Prostate gland (tissue), 2 donors: ENCODE data around the gene PRDM16. TPM values are rescaled to one million over a fixed set of nuclear protein-coding genes. Genes with fewer than 3 reads are reported as not detected.

Experiments used
- DNase-seq: peaks from one replicate; pipeline ENCODE4 v3.0.0-alpha.2; 2019; ENCODE audit warnings: low spot score
- H3K27ac ChIP-seq, 2 donors: fragments of 200-600 bp; sonication (generic); 2 replicates each; pipeline ENCODE4 v1.5.1; 2017 to 2019
- H3K27me3 ChIP-seq: fragments of 200-600 bp; sonication (generic); replicated peaks from 2 replicates; pipeline ENCODE4 v1.5.1; 2019; ENCODE audit not compliant: insufficient read depth
- H3K36me3 ChIP-seq, 2 donors: fragments of 200-600 bp; sonication (generic); 1 replicate in 1 of 2; 2 replicates in 1 of 2; pipeline versions ENCODE4 v1.5.1 to v1.8.1; 2017 to 2019
- H3K4me1 ChIP-seq: fragments of 200-600 bp; sonication (generic); replicated peaks from 2 replicates; pipeline ENCODE4 v1.5.1; 2019
- H3K4me3 ChIP-seq, 2 donors: fragments of 200-600 bp; sonication (generic); 2 replicates each; pipeline ENCODE4 v1.5.1; 2017 to 2019
- H3K9me3 ChIP-seq: fragments of 200-600 bp; sonication (generic); 2 replicates; pipeline ENCODE4 v1.5.1; 2017
- POLR2A ChIP-seq: fragments of 450-650 bp; IDR thresholded peaks from one replicate; pipeline ENCODE4 v1.6.1; 2016; ENCODE audit warnings: antibody characterized with exemption, mild to moderate bottlenecking
- POLR2AphosphoS5 ChIP-seq: sonication (generic); formaldehyde crosslinking; IDR thresholded peaks from one replicate; pipeline ENCODE4 v1.6.1; 2017; ENCODE audit warnings: antibody characterized with exemption
- WGBS: methylation state at CpG from one replicate; pipeline ENCODE4 v1.1.5; 2018; 5-methylcytosine and 5-hydroxymethylcytosine counted together
- intact Hi-C: fragments of 100-400 bp; cut with DNase I; formaldehyde crosslinking; loops from one replicate; pipeline ENCODE4 v1.14.2; 2022
- total RNA-seq, 2 donors: library from RNA; depleted of rRNA; stranded (reverse); fragments of >200 nt; gene quantifications; one replicate each; pipeline ENCODE4 v1.1.0, GENCODE V29; 2016
- TF ChIP-seq, protein P1 (sequence below), 4 experiments: fragments of 200-600 bp in 2 of 4; fragments of 450-650 bp in 2 of 4; sonication (generic) in 2 of 4; IDR thresholded peaks; 1 replicate in 3 of 4; 2 replicates in 1 of 4; pipeline ENCODE4 v1.5.1; 2016 to 2019; ENCODE audit warnings: antibody characterized with exemption in 4 of 4, mild to moderate bottlenecking in 2 of 4, moderate library complexity in 2 of 4

The PRDM16 gene
- total RNA-seq, 2 donors from 2014 or later: 0.23 to 6.5 TPM

GRCh38 chr1:3053366-3053980 lies 15.5 kb upstream of the PRDM16 start:
- intact Hi-C loops: no loop called here
- TF ChIP-seq, protein P1, sequence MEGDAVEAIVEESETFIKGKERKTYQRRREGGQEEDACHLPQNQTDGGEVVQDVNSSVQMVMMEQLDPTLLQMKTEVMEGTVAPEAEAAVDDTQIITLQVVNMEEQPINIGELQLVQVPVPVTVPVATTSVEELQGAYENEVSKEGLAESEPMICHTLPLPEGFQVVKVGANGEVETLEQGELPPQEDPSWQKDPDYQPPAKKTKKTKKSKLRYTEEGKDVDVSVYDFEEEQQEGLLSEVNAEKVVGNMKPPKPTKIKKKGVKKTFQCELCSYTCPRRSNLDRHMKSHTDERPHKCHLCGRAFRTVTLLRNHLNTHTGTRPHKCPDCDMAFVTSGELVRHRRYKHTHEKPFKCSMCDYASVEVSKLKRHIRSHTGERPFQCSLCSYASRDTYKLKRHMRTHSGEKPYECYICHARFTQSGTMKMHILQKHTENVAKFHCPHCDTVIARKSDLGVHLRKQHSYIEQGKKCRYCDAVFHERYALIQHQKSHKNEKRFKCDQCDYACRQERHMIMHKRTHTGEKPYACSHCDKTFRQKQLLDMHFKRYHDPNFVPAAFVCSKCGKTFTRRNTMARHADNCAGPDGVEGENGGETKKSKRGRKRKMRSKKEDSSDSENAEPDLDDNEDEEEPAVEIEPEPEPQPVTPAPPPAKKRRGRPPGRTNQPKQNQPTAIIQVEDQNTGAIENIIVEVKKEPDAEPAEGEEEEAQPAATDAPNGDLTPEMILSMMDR (IDR thresholded peaks at IDR 0.05): no peak
- TF ChIP-seq POLR2AphosphoS5 (no peak), POLR2A (no peak)
- no peak overlapping the region for H3K27ac ChIP-seq
- peaks cover 3% of the 10 kb centered on the region for H3K27me3 ChIP-seq
- no peak overlapping the region for H3K4me3 ChIP-seq
- no peaks in the 10 kb centered on the region for H3K36me3 ChIP-seq
- no peaks in the 10 kb centered on the region for H3K4me1 ChIP-seq
- DNase-seq: no peak
- no peaks in the 10 kb centered on the region for H3K9me3 ChIP-seq
- WGBS: 79% methylated on average over 9 of the region's 9 CpGs

DNA sequence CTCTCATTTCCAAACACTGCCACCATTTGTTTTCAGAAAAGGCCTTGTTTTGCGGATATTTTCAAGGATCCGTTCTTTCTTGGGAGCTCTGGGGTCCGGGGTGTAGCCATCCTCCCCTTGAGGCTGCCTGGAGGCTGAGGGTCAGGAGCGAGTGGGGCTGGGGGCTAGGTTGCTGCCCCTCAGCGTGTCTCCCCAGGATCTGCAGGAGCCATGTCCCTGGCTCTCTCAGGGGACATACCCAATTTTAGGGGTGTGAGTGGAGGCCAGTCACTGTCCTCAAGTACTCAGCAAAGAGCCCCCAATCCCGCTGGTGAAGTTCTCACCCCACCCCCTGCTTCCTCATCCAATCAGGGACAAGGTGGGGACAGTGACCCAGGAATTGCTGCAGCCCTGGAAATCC lies 15.0 kb upstream of the PRDM16 start:
- 85% methylated on average over 6 of the region's 6 CpGs for WGBS
- Histone ChIP-seq H3K4me3 (no peak overlapping the region), H3K27me3 (peaks cover 3% of the 10 kb centered on the region), H3K4me1 (no peaks in the 10 kb centered on the region), H3K27ac (no peak overlapping the region), H3K9me3 (no peaks in the 10 kb centered on the region), H3K36me3 (no peaks in the 10 kb centered on the region)
- TF ChIP-seq POLR2AphosphoS5: no peak
- TF ChIP-seq, protein P1 (IDR thresholded peaks at IDR 0.05): no peak
- no peak for TF ChIP-seq POLR2A
- no peak for DNase-seq
- intact Hi-C loops: no loop called here

DNA sequence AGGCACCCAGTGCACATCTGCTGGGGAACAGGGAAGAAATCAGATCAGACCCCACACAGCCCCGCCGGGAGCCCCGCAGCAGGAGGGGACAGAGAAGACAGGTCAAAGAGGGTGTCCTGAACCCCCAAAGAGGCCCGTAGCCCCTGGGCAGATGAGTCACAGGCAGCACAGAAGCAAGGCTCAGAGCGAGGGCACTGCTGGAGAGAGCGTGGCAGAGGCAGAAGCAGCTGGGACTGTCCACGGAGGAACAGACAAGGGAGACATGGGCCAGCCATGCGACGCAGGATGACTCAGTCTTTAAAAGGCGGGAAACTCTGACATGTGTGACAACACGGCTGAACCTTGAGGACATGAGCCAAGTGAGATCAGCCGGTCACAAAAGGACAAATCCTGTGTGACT lies 14.5 kb upstream of the PRDM16 start:
- intact Hi-C loops: no loop called here
- H3K27ac ChIP-seq: no peak overlapping the region
- 80% methylated on average over 12 of the region's 12 CpGs for WGBS
- H3K27me3 ChIP-seq: peaks cover 3% of the 10 kb centered on the region
- no peak for DNase-seq
- no peak overlapping the region for H3K4me3 ChIP-seq
- no peaks in the 10 kb centered on the region for H3K36me3 ChIP-seq
- H3K9me3 ChIP-seq: no peaks in the 10 kb centered on the region
- H3K4me1 ChIP-seq: no peaks in the 10 kb centered on the region
- TF ChIP-seq POLR2AphosphoS5: no peak
- TF ChIP-seq, protein P1 (IDR thresholded peaks at IDR 0.05): no peak
- TF ChIP-seq POLR2A: no peak

DNA sequence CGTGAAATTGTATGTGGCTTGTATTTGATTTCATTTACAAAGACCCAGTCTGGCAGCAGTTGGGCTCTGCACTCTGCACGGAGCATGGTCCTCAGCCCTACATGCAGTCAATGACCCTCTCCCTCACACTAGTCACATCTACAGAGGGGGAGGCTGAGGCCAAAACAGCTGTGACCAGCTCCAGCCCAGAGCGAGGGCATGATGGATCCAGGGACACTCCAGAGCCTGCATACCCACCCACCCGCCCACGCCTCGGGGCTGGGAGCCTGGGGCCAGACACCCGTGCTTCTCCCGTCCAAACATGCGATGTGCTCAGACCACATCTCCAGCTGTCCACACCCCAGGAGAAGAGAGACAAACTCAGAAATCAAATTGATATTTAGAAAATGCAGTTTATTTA lies 14.0 kb upstream of the PRDM16 start:
- intact Hi-C loops: no loop called here
- DNase-seq: no peak
- Histone ChIP-seq H3K27me3 (peaks cover 3% of the 10 kb centered on the region), H3K4me3 (no peak overlapping the region), H3K27ac (no peak overlapping the region), H3K36me3 (no peaks in the 10 kb centered on the region), H3K9me3 (no peaks in the 10 kb centered on the region), H3K4me1 (no peaks in the 10 kb centered on the region)
- 74% methylated on average over 9 of the region's 9 CpGs for WGBS
- TF ChIP-seq POLR2A: no peak
- TF ChIP-seq, protein P1 (IDR thresholded peaks at IDR 0.05): no peak
- no peak for TF ChIP-seq POLR2AphosphoS5

DNA sequence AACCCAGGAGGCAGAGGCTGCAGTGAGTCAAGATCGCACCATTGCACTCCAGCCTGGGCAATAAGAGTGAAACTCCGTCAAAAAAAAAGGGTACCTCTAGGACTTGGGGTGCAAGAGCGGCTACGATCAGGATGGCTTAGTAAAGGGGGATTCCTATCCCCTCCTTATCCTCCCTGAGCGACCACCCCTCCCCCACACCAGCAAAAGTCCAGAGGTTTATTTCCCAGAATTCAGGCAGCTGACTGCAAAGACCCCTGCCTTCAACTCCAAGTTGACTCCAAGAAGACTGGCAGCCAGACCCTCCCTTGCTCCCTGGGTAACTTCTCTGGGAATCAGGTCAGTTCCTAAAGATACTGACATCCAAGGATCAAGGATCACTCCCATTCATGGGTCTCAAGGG lies 12.4 kb upstream of the PRDM16 start:
- Histone ChIP-seq H3K27me3 (peaks cover 3% of the 10 kb centered on the region), H3K4me3 (no peak overlapping the region), H3K27ac (no peak overlapping the region), H3K9me3 (no peaks in the 10 kb centered on the region), H3K4me1 (no peaks in the 10 kb centered on the region), H3K36me3 (no peaks in the 10 kb centered on the region)
- WGBS: 89% methylated on average over 5 of the region's 5 CpGs
- DNase-seq: no peak
- intact Hi-C loops: no loop called here
- TF ChIP-seq POLR2A: no peak
- TF ChIP-seq, protein P1 (IDR thresholded peaks at IDR 0.05): no peak
- no peak for TF ChIP-seq POLR2AphosphoS5
